T-helper 17 cell (primary cell): ENCODE measurements around the gene IFT25. TPM values are rescaled to one million over a fixed set of nuclear protein-coding genes. Genes with fewer than 3 reads are reported as not detected.
A peak's percentile ranks its signal among the peaks of the same experiment; 100 is the strongest.
"Not testable (repeated sequence)": the region's sequence is repeated elsewhere in the genome, so short reads cannot be mapped to it uniquely, and the experiment has no call there.

Experiments used
- ATAC-seq: fragments of 150-1000 bp; cut with Tn5 transposase; 2 replicates; pipeline ENCODE4 v1.10.0; 2021; ENCODE audit warnings: mild to moderate bottlenecking, moderate library complexity
- DNase-seq, 3 donors: peaks; one replicate each; pipeline versions ENCODE4 v3.0.0 to v3.0.0-alpha.2; 2020 to 2021
- H3K9me3 ChIP-seq: one replicate; pipeline ENCODE4 v1.7.0; 2013; ENCODE audit warnings: low read length, mild to moderate bottlenecking; ENCODE audit not compliant: control insufficient read depth, poor library complexity, severe bottlenecking
- H3K27ac Mint-ChIP-seq: one replicate; pipeline ENCODE4 v1.8.0; 2022; ENCODE audit warnings: mild to moderate bottlenecking, moderate library complexity, mixed read lengths
- H3K27me3 Mint-ChIP-seq: one replicate; pipeline ENCODE4 v1.8.0; 2022; ENCODE audit warnings: mixed read lengths
- H3K36me3 Mint-ChIP-seq: one replicate; pipeline ENCODE4 v1.8.0; 2022; ENCODE audit warnings: low read depth, mixed read lengths
- H3K4me1 Mint-ChIP-seq: one replicate; pipeline ENCODE4 v1.8.0; 2022; ENCODE audit warnings: mild to moderate bottlenecking, mixed read lengths
- H3K4me3 Mint-ChIP-seq: one replicate; pipeline ENCODE4 v1.8.0; 2022; ENCODE audit warnings: mild to moderate bottlenecking, moderate library complexity, mixed read lengths
- total RNA-seq, 4 donors: library from RNA in 2 of 4; stranded (reverse) in 2 of 4; gene quantifications; one replicate each; pipeline ENCODE4 v1.2.3 and lab custom pipeline; 2022 to 2026

IFT25 gene
- total RNA-seq, 2 donors from 2014 or later = 17.3 to 23.7 TPM

DNA sequence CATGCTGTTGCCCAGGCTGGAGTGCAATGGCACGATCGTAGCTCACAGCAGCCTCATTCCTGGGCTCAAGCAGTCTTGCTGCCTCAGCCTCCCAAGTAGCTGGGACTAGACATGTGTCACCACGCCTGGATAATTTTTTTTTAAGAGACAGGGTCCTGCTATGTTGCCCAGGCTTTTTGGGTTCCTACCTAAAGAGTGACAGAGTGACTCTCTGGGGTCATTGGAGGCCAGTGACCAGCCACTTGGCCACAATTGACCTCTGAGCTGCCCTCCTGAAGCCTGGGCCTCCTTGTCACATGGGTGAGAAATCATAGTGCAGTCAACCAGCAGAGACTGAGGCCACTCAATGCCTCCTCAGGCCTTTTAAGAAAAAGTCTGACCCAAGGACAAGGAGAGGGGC lies 45.8 kb downstream of the IFT25 start:
- H3K27me3 Mint-ChIP-seq = peaks cover 10% of the 10 kb centered on the region
- peaks cover 8% of the 10 kb centered on the region for H3K4me1 Mint-ChIP-seq
- DNase-seq = no peak
- no peak for ATAC-seq
- no peak overlapping the region for H3K4me3 Mint-ChIP-seq
- no peaks in the 10 kb centered on the region for H3K9me3 ChIP-seq
- H3K27ac Mint-ChIP-seq = no peak overlapping the region
- peaks cover 3% of the 10 kb centered on the region for H3K36me3 Mint-ChIP-seq

DNA sequence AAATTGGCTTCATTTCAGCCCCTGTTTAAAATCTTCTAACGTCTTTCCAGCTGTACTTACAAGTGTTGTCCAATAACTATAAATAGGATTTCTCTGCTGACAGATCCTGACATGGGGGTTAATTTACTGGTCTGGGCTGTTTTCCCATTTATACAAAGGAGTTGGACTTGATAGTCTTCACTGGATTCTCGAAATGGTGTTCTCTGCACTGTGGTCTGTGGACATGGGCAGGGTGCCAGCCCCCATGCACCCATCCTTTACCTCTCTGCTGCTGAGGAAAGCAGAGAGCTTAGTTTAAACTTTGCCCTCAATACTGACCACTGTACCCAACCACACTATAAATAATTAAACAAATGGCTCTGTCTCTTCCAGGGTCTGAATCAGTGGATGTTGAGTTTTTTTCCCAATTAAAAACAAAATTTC lies 46.3 kb downstream of the IFT25 start:
- H3K27ac Mint-ChIP-seq = no peak overlapping the region
- H3K4me1 Mint-ChIP-seq = peaks cover 8% of the 10 kb centered on the region
- H3K4me3 Mint-ChIP-seq = no peak overlapping the region
- H3K9me3 ChIP-seq = no peaks in the 10 kb centered on the region
- H3K36me3 Mint-ChIP-seq = peaks cover 3% of the 10 kb centered on the region
- no peak for ATAC-seq
- H3K27me3 Mint-ChIP-seq = peaks cover 13% of the 10 kb centered on the region
- no peak for DNase-seq

DNA sequence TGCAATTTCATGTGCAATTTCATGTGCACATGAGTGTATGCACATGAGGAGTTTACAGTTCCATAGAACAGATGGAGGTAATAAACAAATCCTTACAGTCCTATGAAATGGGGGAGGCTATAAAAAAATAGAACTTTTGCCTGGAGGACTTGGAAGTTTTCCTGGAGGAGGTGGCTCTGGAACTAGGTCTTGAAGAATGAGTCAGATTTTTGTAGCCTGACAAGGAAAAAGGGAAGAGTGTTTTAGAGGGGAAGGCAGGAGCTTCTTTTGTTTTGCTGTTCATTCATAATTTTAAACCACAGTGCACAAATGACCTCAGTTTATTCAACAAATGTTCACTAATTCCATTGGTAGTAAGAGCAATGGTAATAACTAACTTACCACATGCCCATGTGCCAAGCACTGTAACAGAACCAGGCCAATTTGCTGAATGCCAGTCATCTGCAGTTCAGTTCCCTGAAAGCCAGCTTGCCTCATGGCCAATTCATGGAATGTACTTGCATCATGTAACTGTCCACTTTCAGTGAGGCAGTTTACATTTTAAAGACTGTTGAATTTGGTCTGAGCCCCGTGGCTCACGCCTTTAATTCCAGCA lies 48.8 kb downstream of the IFT25 start:
- H3K9me3 ChIP-seq = no peaks in the 10 kb centered on the region
- Mint-ChIP-seq H3K27ac (no peak overlapping the region), H3K4me1 (peaks cover 9% of the 10 kb centered on the region), H3K36me3 (peaks cover 3% of the 10 kb centered on the region), H3K27me3 (peaks cover 13% of the 10 kb centered on the region), H3K4me3 (no peak overlapping the region)
- DNase-seq = no peak
- ATAC-seq = no peak

DNA sequence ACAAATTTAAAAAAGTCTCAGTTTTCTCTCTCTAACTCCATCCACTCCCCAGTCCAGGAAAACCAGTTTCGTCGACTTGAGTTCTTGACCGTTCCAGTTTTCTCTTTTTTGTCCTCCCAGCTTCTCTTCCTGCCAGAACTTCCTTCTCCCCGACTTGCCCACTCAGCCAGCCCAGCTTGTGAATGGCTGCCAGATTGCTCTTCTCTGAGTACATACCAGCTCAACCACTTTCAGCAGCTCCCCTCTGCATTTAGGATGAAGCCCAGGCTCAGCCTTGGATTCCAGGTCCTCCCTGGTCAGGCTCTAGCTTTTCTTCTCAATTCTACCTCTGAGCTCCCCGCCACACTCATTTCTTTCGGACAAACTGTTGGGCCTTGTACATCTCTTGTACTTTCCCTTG lies 50.1 kb downstream of the IFT25 start:
- Mint-ChIP-seq H3K4me3 (no peak overlapping the region), H3K4me1 (peaks cover 10% of the 10 kb centered on the region), H3K27me3 (peaks cover 13% of the 10 kb centered on the region), H3K27ac (no peak overlapping the region), H3K36me3 (peaks cover 3% of the 10 kb centered on the region)
- no peak for DNase-seq
- H3K9me3 ChIP-seq = no peaks in the 10 kb centered on the region
- ATAC-seq = no peak

DNA sequence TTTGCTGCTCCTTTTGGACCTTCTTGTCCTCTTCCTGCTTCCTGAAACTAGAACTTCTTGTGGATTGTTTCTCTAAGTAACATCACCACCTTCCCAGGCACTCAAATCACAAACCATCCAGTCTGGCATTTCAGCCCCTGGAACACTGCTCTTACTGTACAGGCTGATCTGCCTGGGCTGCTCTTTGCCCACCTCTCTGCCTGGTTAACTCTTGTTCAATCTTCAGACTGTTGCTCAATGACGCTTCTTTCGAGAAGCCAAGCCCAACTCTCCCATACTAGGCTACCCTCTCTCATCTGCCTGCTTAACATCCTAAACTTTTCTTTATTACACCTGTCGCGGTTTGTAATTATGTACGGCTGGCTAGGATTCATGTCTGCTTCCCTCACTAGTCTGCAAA lies 50.9 kb downstream of the IFT25 start:
- ATAC-seq = no peak
- H3K27ac Mint-ChIP-seq = no peak overlapping the region
- H3K27me3 Mint-ChIP-seq = peaks cover 13% of the 10 kb centered on the region
- no peak overlapping the region for H3K4me3 Mint-ChIP-seq
- H3K4me1 Mint-ChIP-seq = peaks cover 15% of the 10 kb centered on the region
- DNase-seq = no peak
- H3K36me3 Mint-ChIP-seq = peaks cover 3% of the 10 kb centered on the region
- no peaks in the 10 kb centered on the region for H3K9me3 ChIP-seq

DNA sequence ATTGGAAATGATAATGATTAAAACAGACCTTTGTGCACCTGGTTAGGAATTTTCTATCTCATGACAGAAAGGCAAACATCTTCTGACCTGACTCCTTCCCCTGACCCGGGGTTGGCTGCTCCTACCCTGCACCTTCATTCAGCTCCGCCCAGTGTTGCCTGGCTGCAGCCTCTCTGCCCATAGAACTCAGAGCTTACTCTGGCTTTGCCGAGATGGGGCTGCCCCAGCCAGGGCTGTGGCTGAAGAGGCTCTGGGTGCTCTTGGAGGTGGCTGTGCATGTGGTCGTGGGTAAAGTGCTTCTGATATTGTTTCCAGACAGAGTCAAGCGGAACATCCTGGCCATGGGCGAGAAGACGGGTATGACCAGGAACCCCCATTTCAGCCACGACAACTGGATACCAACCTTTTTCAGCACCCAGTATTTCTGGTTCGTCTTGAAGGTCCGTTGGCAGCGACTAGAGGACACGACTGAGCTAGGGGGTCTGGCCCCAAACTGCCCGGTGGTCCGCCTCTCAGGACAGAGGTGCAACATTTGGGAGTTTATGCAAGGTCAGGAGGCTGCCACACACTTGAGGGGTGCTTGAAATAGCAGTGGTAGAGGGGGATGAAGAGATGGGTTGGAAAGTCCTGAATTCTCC lies 51.4 kb downstream of the IFT25 start, which contains the start of gene DIO1:
TSS of gene DIO1 (plus strand) at position 189 of the 638 bp plus-strand sequence. CDS start at position 213, 24 bp downstream.
- ATAC-seq (no peak), DNase-seq (no peak)
- H3K9me3 ChIP-seq = no peaks in the 10 kb centered on the region
- Mint-ChIP-seq H3K4me1 (peaks cover 18% of the 10 kb centered on the region), H3K36me3 (peaks cover 3% of the 10 kb centered on the region), H3K4me3 (no peak within 1 kb of the TSS), H3K27me3 (peaks cover 13% of the 10 kb centered on the region), H3K27ac (no peak within 1 kb of the TSS)

DNA sequence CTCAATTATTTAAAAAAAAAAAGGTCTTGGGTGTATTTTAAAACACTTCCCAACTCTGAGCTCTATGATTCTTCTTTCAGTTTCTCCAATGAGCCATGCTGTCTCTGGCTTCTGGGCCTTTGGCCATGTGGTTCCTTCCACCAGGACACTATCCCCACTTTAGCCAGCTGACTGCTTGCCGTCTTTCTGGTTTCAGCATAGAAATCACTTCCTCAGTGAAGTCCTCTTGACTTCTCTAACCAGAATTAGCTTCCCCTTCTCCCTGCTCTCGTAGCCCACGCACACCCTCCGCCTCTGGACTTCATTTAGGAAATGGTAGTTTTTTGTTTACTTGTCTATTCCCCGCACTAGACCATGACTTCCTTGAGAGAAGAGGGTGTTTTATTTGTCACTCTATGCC lies 52.6 kb downstream of the IFT25 start:
- Mint-ChIP-seq H3K27ac (no peak overlapping the region), H3K36me3 (peaks cover 3% of the 10 kb centered on the region), H3K4me1 (peaks cover 28% of the 10 kb centered on the region), H3K4me3 (no peak overlapping the region), H3K27me3 (peaks cover 13% of the 10 kb centered on the region)
- ATAC-seq (no peak), DNase-seq (no peak)
- no peaks in the 10 kb centered on the region for H3K9me3 ChIP-seq

DNA sequence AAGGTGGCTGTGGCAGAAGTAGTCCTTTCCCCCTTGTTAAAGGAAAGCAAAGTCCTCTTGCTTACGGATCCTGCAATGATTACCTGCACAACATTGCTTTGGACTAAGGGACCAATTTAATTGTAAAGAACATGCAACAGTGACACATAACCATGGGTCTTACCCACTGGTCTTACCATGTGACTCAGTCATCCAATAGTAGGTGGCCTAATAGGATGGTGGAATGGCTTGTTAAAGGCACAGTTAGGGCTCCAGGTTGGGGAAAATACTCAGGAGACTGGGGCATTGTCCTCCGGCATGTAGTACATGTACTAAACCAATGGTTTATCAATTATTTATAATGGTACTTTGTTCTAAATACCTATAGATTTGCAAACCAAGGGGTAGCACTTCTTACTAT lies 53.8 kb downstream of the IFT25 start:
- no peaks in the 10 kb centered on the region for H3K9me3 ChIP-seq
- peaks cover 33% of the 10 kb centered on the region for H3K4me1 Mint-ChIP-seq
- H3K36me3 Mint-ChIP-seq = peaks cover 5% of the 10 kb centered on the region
- no peak overlapping the region for H3K27ac Mint-ChIP-seq
- no peak for DNase-seq
- H3K27me3 Mint-ChIP-seq = peaks cover 13% of the 10 kb centered on the region
- no peak for ATAC-seq
- H3K4me3 Mint-ChIP-seq = no peak overlapping the region

DNA sequence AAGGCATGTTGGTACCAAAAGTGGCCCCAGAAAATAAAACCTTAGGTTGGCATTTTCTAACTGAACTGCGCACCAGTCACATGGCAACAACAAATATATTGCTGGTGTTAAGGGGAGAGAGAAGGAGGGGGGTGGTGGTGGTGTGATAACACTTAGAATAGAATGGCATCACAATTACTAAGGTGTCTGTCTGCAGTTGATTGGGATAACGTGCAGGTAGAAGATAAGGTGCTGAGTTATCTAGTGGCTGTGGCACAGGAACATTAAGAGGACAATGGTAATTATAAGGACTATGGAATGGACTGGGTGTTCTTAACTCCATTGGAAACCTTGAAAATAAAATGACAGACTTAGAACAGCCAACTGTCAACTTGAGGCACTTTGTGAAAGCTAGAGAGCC lies 54.5 kb downstream of the IFT25 start:
- Mint-ChIP-seq H3K4me1 (peaks cover 36% of the 10 kb centered on the region), H3K27ac (peak overlapping the region; percentile 95), H3K36me3 (peaks cover 5% of the 10 kb centered on the region), H3K4me3 (peak overlapping the region; percentile 97), H3K27me3 (peaks cover 13% of the 10 kb centered on the region)
- DNase-seq (no peak), ATAC-seq (no peak)
- no peaks in the 10 kb centered on the region for H3K9me3 ChIP-seq

DNA sequence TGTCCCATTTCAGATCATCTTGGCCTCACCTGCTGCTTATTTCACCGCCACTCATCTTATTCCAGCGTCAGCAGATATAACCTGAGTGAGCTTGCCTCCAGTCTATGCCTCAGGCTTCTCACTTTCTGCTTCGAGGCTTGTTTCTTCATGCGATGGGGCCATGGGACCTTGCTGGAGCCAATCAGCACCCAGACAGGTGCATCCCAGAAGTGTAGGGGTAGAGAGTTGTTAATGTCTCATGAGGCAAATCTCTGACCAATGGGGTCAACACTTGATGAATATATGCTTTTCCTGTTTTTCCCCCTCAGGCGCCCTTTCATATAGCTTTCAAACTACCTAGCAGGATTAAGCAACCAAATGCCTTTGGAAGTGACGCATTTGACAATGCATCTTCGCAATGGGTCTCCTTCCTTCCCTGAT lies 55.0 kb downstream of the IFT25 start:
- ATAC-seq (no peak), DNase-seq (no peak)
- H3K27me3 Mint-ChIP-seq = peaks cover 11% of the 10 kb centered on the region
- peak overlapping the region; percentile 95 for H3K27ac Mint-ChIP-seq
- H3K36me3 Mint-ChIP-seq = peaks cover 4% of the 10 kb centered on the region
- no peaks in the 10 kb centered on the region for H3K9me3 ChIP-seq
- H3K4me1 Mint-ChIP-seq = peaks cover 34% of the 10 kb centered on the region
- H3K4me3 Mint-ChIP-seq = peak overlapping the region; percentile 97

DNA sequence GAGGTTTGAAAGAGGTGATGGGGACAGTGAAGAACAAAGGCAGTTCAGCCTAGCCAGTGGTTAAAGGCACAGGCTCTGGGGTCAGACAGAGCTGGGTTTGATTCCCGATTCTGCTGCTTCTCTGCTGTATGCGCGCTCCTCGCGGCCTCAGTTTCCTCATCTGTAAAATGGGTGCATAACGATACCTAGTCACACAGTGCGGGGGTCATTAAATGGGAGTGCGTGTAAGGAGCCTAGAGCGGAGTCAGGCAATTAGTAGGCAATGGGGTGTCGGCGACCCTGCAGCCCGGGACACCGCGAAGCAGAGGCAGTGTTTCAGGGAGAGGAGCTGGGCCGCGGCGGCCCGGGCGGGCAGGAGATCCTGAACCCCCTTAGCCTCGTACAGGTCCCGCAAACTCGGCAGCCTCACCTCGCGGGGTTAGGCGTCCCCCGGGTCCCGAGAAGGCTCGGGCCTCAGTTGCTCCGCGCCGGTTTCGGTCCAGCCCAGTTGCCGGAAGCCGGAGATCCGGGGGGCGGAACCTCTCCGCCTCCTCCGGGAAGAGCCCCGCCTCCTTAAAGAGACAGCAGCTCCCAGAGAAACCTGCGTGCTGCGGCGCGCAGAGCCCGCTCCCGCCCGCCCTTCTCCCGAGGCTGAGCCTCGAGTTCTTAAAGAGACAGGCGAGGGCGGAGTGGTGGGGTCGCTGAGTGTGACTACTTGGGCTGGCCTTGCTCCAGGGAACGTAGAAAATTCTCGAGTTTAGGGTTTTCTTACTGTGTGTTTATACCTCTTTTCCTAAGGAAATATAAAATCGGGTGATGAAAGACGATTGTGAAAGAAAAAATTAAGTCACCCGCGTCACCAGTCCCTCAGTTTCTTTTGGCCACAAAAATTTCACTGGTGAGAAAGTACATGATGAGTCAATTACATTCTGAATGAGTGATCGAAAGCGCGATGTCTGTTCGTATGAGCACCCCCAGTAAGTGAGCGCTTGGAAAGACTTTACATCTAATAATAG lies 55.9 kb downstream of the IFT25 start, which contains the start of gene YIPF1:
TSS of gene YIPF1 (minus strand) at position 494 of the 995 bp plus-strand sequence. CDS start 860 bp downstream, outside the sequence.
- Mint-ChIP-seq H3K4me3 (peak within 1 kb of the TSS; percentile 97), H3K36me3 (peaks cover 2% of the 10 kb centered on the region), H3K27me3 (peaks cover 2% of the 10 kb centered on the region), H3K4me1 (peaks cover 33% of the 10 kb centered on the region), H3K27ac (peak within 1 kb of the TSS; percentile 95)
- DNase-seq (peak; percentile 62 to 80 (median 74)), ATAC-seq (peak; percentile 99)
- no peaks in the 10 kb centered on the region for H3K9me3 ChIP-seq

DNA sequence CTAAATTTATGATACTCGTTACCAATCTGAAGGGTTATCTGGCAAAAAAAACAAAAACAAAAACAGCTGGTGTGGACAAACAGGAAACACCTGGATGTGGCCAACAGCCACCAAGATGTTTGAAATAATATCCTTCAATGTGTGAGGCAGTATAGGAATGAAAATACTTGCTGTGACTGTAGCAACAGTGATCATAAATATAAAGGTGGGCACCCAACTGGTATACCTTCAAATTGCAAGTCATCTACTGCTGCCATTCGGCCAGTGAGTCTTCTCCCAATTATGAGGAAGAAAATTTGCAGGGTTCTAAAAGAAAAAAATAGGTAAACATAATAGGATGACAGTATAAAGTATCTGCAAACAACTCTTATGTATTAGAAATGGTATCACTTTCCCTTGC lies 56.8 kb downstream of the IFT25 start:
- Mint-ChIP-seq H3K27me3 (no peaks in the 10 kb centered on the region), H3K27ac (peak overlapping the region; percentile 95), H3K36me3 (peaks cover 2% of the 10 kb centered on the region), H3K4me3 (peak overlapping the region; percentile 97), H3K4me1 (peaks cover 33% of the 10 kb centered on the region)
- H3K9me3 ChIP-seq = no peaks in the 10 kb centered on the region
- DNase-seq (no peak), ATAC-seq (no peak)

DNA sequence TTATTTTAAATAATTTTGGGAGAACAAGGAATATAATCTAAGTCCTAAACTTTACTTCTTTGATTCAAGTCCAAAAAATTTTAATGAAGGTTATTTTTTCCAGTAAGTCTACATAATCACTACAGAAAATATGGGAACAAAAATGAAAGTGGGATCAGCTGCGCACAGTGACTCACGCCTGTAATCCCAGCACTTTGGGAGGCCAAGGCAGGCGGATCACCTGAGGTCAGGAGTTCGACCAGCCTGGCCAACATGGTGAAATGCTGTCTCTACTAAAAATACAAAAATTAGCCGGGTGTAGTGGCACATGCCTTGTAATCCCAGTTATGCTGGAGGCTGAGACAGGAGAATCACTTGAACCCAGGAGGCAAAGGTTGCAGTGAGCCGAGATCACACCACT lies 61.9 kb downstream of the IFT25 start:
- DNase-seq, H3K27ac Mint-ChIP-seq, ATAC-seq, H3K9me3 ChIP-seq, H3K4me3 Mint-ChIP-seq, H3K27me3 Mint-ChIP-seq, H3K36me3 Mint-ChIP-seq: not testable (repeated sequence)
- H3K4me1 Mint-ChIP-seq = peaks cover 19% of the 10 kb centered on the region
